ENCODE measurements around the gene SCN2A.

The SCN2A gene

GRCh38 chr2:165268754-165269153 lies 29.5 kb downstream of the SCN2A start:
- ChIA-PET CTCF (no interaction called here), POLR2A (no interaction called here)
- no peak for TF ChIP-seq CTCF (IDR thresholded peaks at IDR 0.05; ENCODE audit: insufficient read depth, low read length, missing control alignments)
- no peak for DNase-seq (ENCODE audit: low read depth, low spot score)
- H3K4me3 ChIP-seq (ENCODE audit: low read depth, low read length), result no peak overlapping the region

GRCh38 chr2:165273176-165273575 lies 34.0 kb downstream of the SCN2A start:
- POLR2A ChIA-PET, result no interaction called here
- no peak overlapping the region for H3K4me3 ChIP-seq (ENCODE audit: low read depth, low read length)
- no peak for DNase-seq (ENCODE audit: low read depth, low spot score)
- CTCF ChIA-PET, result no interaction called here
- no peak for TF ChIP-seq CTCF (IDR thresholded peaks at IDR 0.05; ENCODE audit: insufficient read depth, low read length, missing control alignments)

GRCh38 chr2:165274698-165275097 lies 35.5 kb downstream of the SCN2A start:
- no peak for TF ChIP-seq CTCF (IDR thresholded peaks at IDR 0.05; ENCODE audit: insufficient read depth, low read length, missing control alignments)
- CTCF ChIA-PET, result no interaction called here
- no peak overlapping the region for H3K4me3 ChIP-seq (ENCODE audit: low read depth, low read length)
- no peak for DNase-seq (ENCODE audit: low read depth, low spot score)
- POLR2A ChIA-PET, result no interaction called here

- ChIA-PET POLR2A (no interaction called here), CTCF (no interaction called here)
- no peak for TF ChIP-seq CTCF (IDR thresholded peaks at IDR 0.05; ENCODE audit: insufficient read depth, low read length, missing control alignments)
- no peak overlapping the region for H3K4me3 ChIP-seq (ENCODE audit: low read depth, low read length)
- no peak for DNase-seq (ENCODE audit: low read depth, low spot score)
Measured at GRCh38 chr2:165275932-165276331, 36.7 kb downstream of the SCN2A start.

- POLR2A ChIA-PET, result no interaction called here
- TF ChIP-seq CTCF (IDR thresholded peaks at IDR 0.05; ENCODE audit: insufficient read depth, low read length, missing control alignments), result no peak
- no peak overlapping the region for H3K4me3 ChIP-seq (ENCODE audit: low read depth, low read length)
- CTCF ChIA-PET, result interaction anchor here (0.6 kb wide), 1 partner anchor 17 kb away, joined by 3 read pairs; no protein-coding TSS in a partner anchor
- no peak for DNase-seq (ENCODE audit: low read depth, low spot score)
Measured at GRCh38 chr2:165277295-165277694, 38.1 kb downstream of the SCN2A start.

- DNase-seq (ENCODE audit: low read depth, low spot score), result no peak
- ChIA-PET POLR2A (no interaction called here), CTCF (interaction anchor here (0.6 kb wide), 1 partner anchor 16 kb away, joined by 3 read pairs; no protein-coding TSS in a partner anchor)
- TF ChIP-seq CTCF (IDR thresholded peaks at IDR 0.05; ENCODE audit: insufficient read depth, low read length, missing control alignments), result no peak
- H3K4me3 ChIP-seq (ENCODE audit: low read depth, low read length), result no peak overlapping the region
Measured at GRCh38 chr2:165277860-165278656, 38.8 kb downstream of the SCN2A start.
